HepG2 (cell line): ENCODE data around the gene CPNE4. TPM values are rescaled to one million over a fixed set of nuclear protein-coding genes. Genes with fewer than 3 reads are reported as not detected.
A peak's percentile ranks its signal among the peaks of the same experiment; 100 is the strongest.

ENCODE experiments used
- ATAC-seq: fragments of 200-7000 bp; cut with Tn5 transposase; 3 replicates; pipeline ENCODE4 v1.9.1; 2020; ENCODE audit warnings: mild to moderate bottlenecking, moderate library complexity
- BruUV-seq: library from RNA; stranded (reverse); fragments of 400-500 nt; replicated peaks from 2 replicates; lab custom pipeline; 2021; lab: Mats Ljungman, UMichigan
- CTCF ChIA-PET: fragments of 300-600 bp; formaldehyde crosslinking; extraction: SDS; loops from one replicate; lab custom pipeline; 2021; ENCODE audit warnings: low total read pairs, inconsistent platforms, low intra/inter-chr PET ratio; lab: Yijun Ruan, JAX
- POLR2A ChIA-PET: fragments of 350-600 bp; sonication (Branson Sonifier 250); formaldehyde crosslinking; loops from one replicate; lab custom pipeline; 2020; ENCODE audit warnings: antibody characterized with exemption, inconsistent platforms; lab: Yijun Ruan, JAX
- DNase-seq: peaks from one replicate; pipeline ENCODE4 v3.0.0-alpha.2; 2015; ENCODE audit warnings: low spot score
- FAIRE-seq: peaks from 3 replicates; lab custom pipeline; 2011; peaks lifted over from hg19 to GRCh38; lab: Jason Lieb, UNC
- H2AFZ ChIP-seq: one replicate; pipeline ENCODE4 v1.6.1; 2011; ENCODE audit warnings: low read length, inconsistent platforms
- H3K27ac ChIP-seq: fragments of 300-600 bp; 3 replicates; pipeline ENCODE4 v1.8.0; 2011; ENCODE audit warnings: mixed run types, mild to moderate bottlenecking, mixed read lengths, low read length, inconsistent platforms; ENCODE audit not compliant: insufficient read depth; ENCODE audit errors: extremely low read length
- H3K27me3 ChIP-seq, 2 experiments: fragments of 200-600 bp in 1 of 2; 2 replicates in 1 of 2; 3 replicates in 1 of 2; pipeline versions ENCODE4 v1.6.0 to v1.8.0; 2011; ENCODE audit warnings: low read length in 2 of 2, mild to moderate bottlenecking in 2 of 2, moderate library complexity in 2 of 2, inconsistent platforms in 1 of 2; ENCODE audit not compliant: insufficient read depth in 2 of 2, control insufficient read depth in 1 of 2
- H3K36me3 ChIP-seq, 2 experiments: fragments of 200-600 bp in 1 of 2; replicated peaks in 1 of 2; 2 replicates in 1 of 2; 3 replicates in 1 of 2; pipeline versions ENCODE4 v1.5.1 to v1.8.0; 2011; ENCODE audit warnings: low read length in 2 of 2, inconsistent platforms in 1 of 2; ENCODE audit not compliant: insufficient read depth in 2 of 2, control insufficient read depth in 1 of 2
- H3K4me1 ChIP-seq: 2 replicates; pipeline ENCODE4 v1.5.1; 2012; ENCODE audit warnings: low read length, inconsistent platforms; ENCODE audit not compliant: insufficient read depth
- H3K4me2 ChIP-seq: 2 replicates; pipeline ENCODE4 v1.6.0; 2011; ENCODE audit warnings: low read depth, low read length, inconsistent platforms
- H3K4me3 ChIP-seq, 3 experiments: fragments of 200-600 bp in 1 of 3; sonication (generic), shearing (Covaris generic) in 1 of 3; replicated peaks in 1 of 3; 2 replicates each; pipeline ENCODE4 v1.5.1; 2011 to 2016; ENCODE audit warnings: low read length in 3 of 3, inconsistent platforms in 2 of 3, low read depth in 2 of 3, mild to moderate bottlenecking in 2 of 3, control low read depth in 1 of 3, mixed read lengths in 1 of 3; ENCODE audit not compliant: insufficient read depth in 1 of 3
- H3K79me2 ChIP-seq: one replicate; pipeline ENCODE4 v1.6.1; 2011; ENCODE audit warnings: low read length, inconsistent platforms; ENCODE audit not compliant: insufficient read depth
- H3K9ac ChIP-seq: 2 replicates; pipeline ENCODE4 v1.6.0; 2011; ENCODE audit warnings: mild to moderate bottlenecking, low read depth, low read length, inconsistent platforms; ENCODE audit not compliant: insufficient read depth
- H3K9me3 ChIP-seq: 2 replicates; pipeline ENCODE4 v1.5.1; 2012; ENCODE audit warnings: mild to moderate bottlenecking, low read length
- H4K20me1 ChIP-seq: 2 replicates; pipeline ENCODE4 v1.6.0; 2011; ENCODE audit warnings: inconsistent platforms, mild to moderate bottlenecking, low read length, moderate library complexity; ENCODE audit not compliant: insufficient read depth
- CBX2 ChIP-seq, 2 experiments: fragments of 200-600 bp in 1 of 2; sonication (generic); formaldehyde crosslinking in 1 of 2; IDR thresholded peaks; 2 replicates each; pipeline versions ENCODE4 v1.7.0 to v1.8.1; 2018 to 2022; ENCODE audit warnings: low read depth in 2 of 2, low read length in 1 of 2, mild to moderate bottlenecking in 1 of 2, missing genetic modification reagents in 1 of 2
- CTCF ChIP-seq: sonication (generic); formaldehyde crosslinking; IDR thresholded peaks from 2 replicates; pipeline ENCODE4 v1.5.0; 2020; ENCODE audit warnings: mild to moderate bottlenecking, missing genetic modification reagents, moderate library complexity
- GPN1 ChIP-seq: sonication (generic); formaldehyde crosslinking; IDR thresholded peaks from 2 replicates; pipeline ENCODE4 v1.5.1; 2020; ENCODE audit warnings: missing genetic modification reagents, borderline replicate concordance
- HDAC2 ChIP-seq: sonication (generic); formaldehyde crosslinking; IDR thresholded peaks from 2 replicates; pipeline ENCODE4 v1.4.0; 2020; ENCODE audit warnings: missing genetic modification reagents
- HOXA7 ChIP-seq: sonication (generic); formaldehyde crosslinking; IDR thresholded peaks from 2 replicates; pipeline ENCODE4 v1.8.1; 2022; ENCODE audit warnings: mild to moderate bottlenecking, missing genetic modification reagents, moderate library complexity
- NFE2 ChIP-seq: sonication (generic); formaldehyde crosslinking; IDR thresholded peaks from 2 replicates; pipeline ENCODE4 v1.4.0; 2020; ENCODE audit warnings: missing genetic modification reagents
- PAF1 ChIP-seq: IDR thresholded peaks from 2 replicates; pipeline ENCODE4 v1.6.1; 2016; ENCODE audit warnings: missing genetic modification reagents, missing compliant biosample characterization
- PAX8 ChIP-seq: sonication (generic); formaldehyde crosslinking; IDR thresholded peaks from 2 replicates; pipeline ENCODE4 v1.8.0; 2022; ENCODE audit warnings: mild to moderate bottlenecking, missing genetic modification reagents, borderline replicate concordance
- POLR2A ChIP-seq, 2 experiments: IDR thresholded peaks; 2 replicates each; pipeline ENCODE4 v1.6.1; 2011; ENCODE audit warnings: low read depth in 2 of 2, low read length in 2 of 2, mild to moderate bottlenecking in 1 of 2, moderate library complexity in 1 of 2; ENCODE audit not compliant: insufficient read depth in 1 of 2
- SMC3 ChIP-seq: IDR thresholded peaks from 2 replicates; pipeline ENCODE4 v1.6.1; 2011; ENCODE audit warnings: low read length, improper control_type of control experiment
- ZBTB42 ChIP-seq: sonication (generic); formaldehyde crosslinking; IDR thresholded peaks from 2 replicates; pipeline ENCODE4 v1.5.0; 2020; ENCODE audit warnings: mild to moderate bottlenecking, missing genetic modification reagents
- ZFAT ChIP-seq: sonication (generic); formaldehyde crosslinking; conservative IDR thresholded peaks from 2 replicates; pipeline ENCODE4 v1.8.1; 2023; ENCODE audit warnings: missing genetic modification reagents, inconsistent platforms
- ZNF256 ChIP-seq: sonication (generic); formaldehyde crosslinking; conservative IDR thresholded peaks from 2 replicates; pipeline ENCODE4 v1.4.0; 2020; ENCODE audit warnings: missing genetic modification reagents
- ZNF670 ChIP-seq: sonication (generic); formaldehyde crosslinking; IDR thresholded peaks from 2 replicates; pipeline ENCODE4 v1.8.0; 2022; ENCODE audit warnings: mild to moderate bottlenecking, missing genetic modification reagents, borderline replicate concordance
- ZNF720 ChIP-seq: sonication (generic); formaldehyde crosslinking; IDR thresholded peaks from 2 replicates; pipeline ENCODE4 v1.4.0; 2020; ENCODE audit warnings: missing genetic modification reagents
- ZNF816 ChIP-seq: sonication (generic); formaldehyde crosslinking; IDR thresholded peaks from 2 replicates; pipeline ENCODE4 v1.8.0; 2022; ENCODE audit warnings: missing genetic modification reagents, mild to moderate bottlenecking, borderline replicate concordance
- ZNF841 ChIP-seq: sonication (generic); formaldehyde crosslinking; IDR thresholded peaks from 2 replicates; pipeline ENCODE4 v1.8.1; 2023; ENCODE audit warnings: missing genetic modification reagents, borderline replicate concordance
- WGBS: methylation state at CpG from one replicate; pipeline ENCODE4 v1.1.6; 2017; ENCODE audit warnings: low lambda C conversion rate; 5-methylcytosine and 5-hydroxymethylcytosine counted together
- in situ Hi-C: cut with HindIII; loops from 2 replicates; pipeline ENCODE4 v1.10.0; 2017; ENCODE audit warnings: low pct_unique_long_range_greater_than_20kb; ENCODE audit not compliant: extremely low pct_ligation_motif_present
- intact Hi-C: fragments of 100-400 bp; cut with micrococcal nuclease; formaldehyde crosslinking; loops from one replicate; pipeline ENCODE4 v1.10.0; 2022; ENCODE audit not compliant: unreplicated experiment
- polyA plus RNA-seq, 8 experiments: library from polyadenylated mRNA; depleted of rRNA in 3 of 8; stranded (reverse) in 7 of 8; unstranded in 1 of 8; fragments of >200 nt; fragmentation: Illumina TruSeq in 4 of 8; extraction: Trizol in 4 of 8; gene quantifications; 2 replicates each; pipeline versions ENCODE4 v1.2.1 to v1.2.3, GENCODE V29; 2011 to 2016; ENCODE audit warnings: low read depth in 4 of 8, missing spikeins in 1 of 8, mixed read lengths in 1 of 8; ENCODE audit not compliant: insufficient read depth in 1 of 8
- total RNA-seq, 5 experiments: library from RNA; depleted of rRNA; stranded (reverse); fragments of >200 nt; fragmentation: Illumina TruSeq; extraction: Trizol; gene quantifications; 2 replicates each; pipeline ENCODE4 v1.2.3, GENCODE V29; 2016; ENCODE audit warnings: low read depth in 1 of 5

Gene CPNE4
- total and polyA plus RNA-seq, 2 of the 13 experiments (the other 11 are each of a cell fraction or from before 2014, with no cell fraction given): not detected

GRCh38 chr3:132038198-132038825, 3.5 kb upstream of the CPNE4 start:
- Histone ChIP-seq H3K36me3 (no peaks in the 10 kb centered on the region), H3K79me2 (no peaks in the 10 kb centered on the region), H2AFZ (no peak overlapping the region), H4K20me1 (0 out of 2 replicates have a peak, but pooled peaks cover 3% of the 10 kb centered on the region), H3K27ac (no peak overlapping the region), H3K4me2 (no peak overlapping the region), H3K27me3 (peaks cover 0 to 10% of the 10 kb centered on the region in 2 experiments; a peak in 1 of 5 replicates), H3K9me3 (no peaks in the 10 kb centered on the region), H3K9ac (no peak overlapping the region), H3K4me1 (no peaks in the 10 kb centered on the region), H3K4me3 (no peak overlapping the region)
- TF ChIP-seq CTCF (CRISPR knock-in tag) (peak; percentile 41), ZNF256 (CRISPR knock-in tag) (no peak), SMC3 (peak; percentile 19; the same call in 1 of the 2 replicates)
- ATAC-seq (peak; percentile 46; the same call in 2 of the 3 replicates), FAIRE-seq (no peak), DNase-seq (peak; percentile 10)
- ChIA-PET POLR2A (no interaction called here), CTCF (interaction anchor here (0.9 kb wide), 1 partner anchor 142 kb away, joined by 5 read pairs; no protein-coding TSS in a partner anchor)
- no TSS peak for BruUV-seq
- WGBS: 0% methylated on average over 1 of the region's 1 CpG
- intact Hi-C loops (loop anchor here (1.0 to 5.0 kb wide), 2 partner anchors 142 to 359 kb away; no protein-coding TSS in a partner anchor), in situ Hi-C loops (no loop called here)

DNA sequence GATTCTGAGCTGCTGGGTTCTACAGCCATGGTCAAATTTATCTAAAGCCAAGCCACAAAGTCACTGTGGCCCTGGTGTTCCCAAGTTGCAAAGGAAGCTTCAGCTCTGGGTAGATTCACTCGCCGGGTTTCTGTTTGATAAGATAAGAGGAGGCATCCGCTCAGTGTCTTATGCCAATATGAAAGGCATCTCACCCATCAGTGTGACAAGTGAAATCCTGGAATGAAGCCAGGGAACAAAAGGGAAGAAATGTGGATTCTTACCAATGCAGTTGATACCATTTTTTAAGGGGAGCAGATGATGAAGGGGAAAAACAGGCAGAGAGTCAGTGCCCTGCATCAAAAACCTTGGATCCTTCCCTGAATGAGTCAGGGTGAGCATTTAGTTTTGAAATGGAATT, 2.8 kb upstream of the CPNE4 start:
- Histone ChIP-seq H3K36me3 (no peaks in the 10 kb centered on the region), H2AFZ (no peak overlapping the region), H3K79me2 (no peaks in the 10 kb centered on the region), H3K27ac (no peak overlapping the region), H3K9ac (no peak overlapping the region), H3K4me2 (no peak overlapping the region), H4K20me1 (0 out of 2 replicates have a peak, but pooled peaks cover 3% of the 10 kb centered on the region), H3K4me1 (no peaks in the 10 kb centered on the region), H3K4me3 (no peak overlapping the region), H3K27me3 (peaks cover 0 to 10% of the 10 kb centered on the region in 2 experiments; a peak in 1 of 5 replicates), H3K9me3 (no peaks in the 10 kb centered on the region)
- no TSS peak for BruUV-seq
- FAIRE-seq (no peak), DNase-seq (no peak), ATAC-seq (no peak)
- no peak for TF ChIP-seq NFE2 (CRISPR knock-in tag)
- TF ChIP-seq HDAC2 (CRISPR knock-in tag): no peak
- TF ChIP-seq GPN1: no peak
- TF ChIP-seq ZFAT (CRISPR knock-in tag): no peak
- TF ChIP-seq PAX8: no peak
- TF ChIP-seq CBX2 (IDR thresholded peaks at IDR 0.05; ENCODE audit: low read depth, low read length): no peak
- TF ChIP-seq CBX2 (CRISPR knock-in tag; IDR thresholded peaks at IDR 0.05; ENCODE audit: low read depth): no peak
- TF ChIP-seq ZNF720: no peak
- TF ChIP-seq PAF1: no peak
- TF ChIP-seq HOXA7 (CRISPR knock-in tag): no peak
- no peak for TF ChIP-seq ZNF670 (CRISPR knock-in tag)
- no peak for TF ChIP-seq ZNF816 (CRISPR knock-in tag)
- no peak for TF ChIP-seq ZBTB42 (CRISPR knock-in tag)
- no peak for TF ChIP-seq POLR2A (IDR thresholded peaks at IDR 0.05; ENCODE audit: insufficient read depth in 1 of 2, low read depth in 2 of 2, low read length in 2 of 2)
- no peak for TF ChIP-seq ZNF841
- 4% methylated on average over 3 of the region's 3 CpGs for WGBS
- CTCF ChIA-PET: no interaction called here
- intact Hi-C loops: loop anchor here (5.0 kb wide), 1 partner anchor 360 kb away; no protein-coding TSS in a partner anchor
- in situ Hi-C loops: no loop called here
- POLR2A ChIA-PET: no interaction called here
